Ammon's horn (tissue), 1 donor: ENCODE results near the gene OR2B2.

Experiments
- DNase-seq: peaks from one replicate; pipeline ENCODE4 v3.0.0-alpha.2; 2016; ENCODE audit warnings: low spot score

OR2B2 gene

DNA sequence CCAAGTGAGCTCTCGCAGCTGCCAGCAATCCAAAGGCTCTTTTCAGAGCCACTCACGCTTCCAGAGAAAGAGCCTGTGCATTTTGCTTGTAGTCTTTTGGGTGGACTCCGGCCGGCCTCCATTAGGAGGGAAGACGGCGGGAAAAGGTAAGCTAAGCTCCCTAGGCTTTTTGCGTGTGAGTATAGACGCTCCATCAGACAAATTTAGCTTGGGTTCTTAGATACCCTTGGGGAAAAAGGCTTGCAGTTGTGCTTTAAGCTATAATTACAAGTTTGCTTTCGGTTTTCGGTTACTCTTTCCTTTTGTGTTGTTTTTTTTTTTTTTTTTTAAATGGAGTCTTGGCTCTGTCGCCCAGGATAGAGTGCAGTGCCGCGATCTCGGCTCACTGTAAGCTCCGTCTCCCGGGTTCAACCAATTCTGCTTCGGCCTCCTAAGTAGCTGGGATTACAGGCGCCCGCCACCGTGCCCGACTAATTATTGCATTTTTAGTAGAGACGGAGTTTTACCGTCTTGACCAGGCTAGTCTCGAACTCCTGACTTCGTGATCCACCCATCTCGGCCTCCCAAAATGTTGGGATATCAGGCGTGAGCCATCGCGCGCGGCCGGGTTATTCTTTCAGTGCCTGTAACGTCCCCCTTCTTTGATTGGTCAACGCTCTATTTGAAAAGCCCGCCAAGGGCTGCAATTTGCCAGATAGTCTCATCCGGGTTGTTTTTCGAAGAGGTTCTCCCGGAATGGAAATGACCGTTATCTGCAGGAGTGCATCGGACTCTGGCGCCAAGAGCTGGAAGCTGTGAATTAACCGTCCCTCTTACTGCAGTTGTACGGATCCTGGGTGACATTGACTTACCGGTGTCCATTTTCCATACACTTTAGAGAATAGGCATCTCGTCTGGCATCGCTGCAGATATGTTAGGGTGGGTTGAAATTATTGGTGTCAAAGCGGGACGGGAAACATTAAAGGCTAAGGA, 18.1 kb downstream of the OR2B2 start:
- peak; percentile 82 for DNase-seq

DNA sequence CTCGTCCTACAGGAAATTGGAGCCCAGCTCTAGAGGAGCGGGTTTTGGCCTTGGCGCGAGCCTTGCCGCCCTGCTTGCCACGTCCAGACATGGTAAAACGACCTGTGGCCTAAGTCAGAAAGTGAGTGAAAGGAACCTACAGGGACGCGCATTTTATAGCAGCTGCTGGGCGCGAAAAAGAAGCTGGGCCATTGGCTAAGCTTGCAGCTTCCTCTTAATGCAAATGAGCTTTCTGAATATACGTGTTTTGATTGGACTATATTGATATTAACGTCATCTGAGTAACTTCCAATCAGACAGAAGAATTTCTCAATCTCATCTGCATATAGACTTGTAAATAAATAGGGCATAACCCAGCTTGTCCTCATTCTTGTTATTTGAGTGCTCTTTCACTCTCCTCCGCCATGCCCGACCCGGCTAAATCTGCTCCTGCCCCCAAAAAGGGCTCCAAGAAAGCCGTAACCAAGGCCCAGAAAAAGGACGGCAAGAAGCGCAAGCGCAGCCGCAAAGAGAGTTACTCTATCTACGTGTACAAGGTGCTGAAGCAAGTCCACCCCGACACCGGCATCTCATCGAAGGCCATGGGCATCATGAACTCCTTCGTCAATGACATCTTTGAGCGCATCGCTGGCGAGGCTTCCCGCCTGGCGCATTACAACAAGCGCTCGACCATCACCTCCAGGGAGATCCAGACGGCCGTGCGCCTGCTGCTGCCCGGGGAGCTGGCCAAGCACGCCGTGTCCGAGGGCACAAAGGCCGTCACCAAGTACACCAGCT, 18.9 kb downstream of the OR2B2 start:
- DNase-seq, result peak; percentile 82

DNA sequence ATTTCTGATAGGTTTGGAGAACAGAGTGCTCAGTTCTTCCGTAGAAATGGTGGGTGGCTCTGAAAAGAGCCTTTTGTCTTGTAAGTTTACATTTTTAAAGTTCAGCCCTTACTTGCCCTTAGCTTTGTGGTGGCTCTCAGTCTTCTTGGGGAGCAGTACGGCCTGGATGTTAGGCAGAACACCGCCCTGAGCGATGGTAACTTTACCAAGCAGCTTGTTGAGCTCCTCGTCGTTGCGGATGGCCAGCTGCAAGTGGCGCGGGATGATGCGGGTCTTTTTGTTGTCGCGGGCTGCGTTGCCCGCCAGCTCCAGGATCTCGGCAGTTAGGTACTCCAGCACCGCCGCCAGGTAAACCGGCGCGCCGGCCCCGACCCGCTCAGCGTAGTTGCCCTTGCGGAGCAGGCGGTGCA, 19.5 kb downstream of the OR2B2 start:
- DNase-seq, result no peak

DNA sequence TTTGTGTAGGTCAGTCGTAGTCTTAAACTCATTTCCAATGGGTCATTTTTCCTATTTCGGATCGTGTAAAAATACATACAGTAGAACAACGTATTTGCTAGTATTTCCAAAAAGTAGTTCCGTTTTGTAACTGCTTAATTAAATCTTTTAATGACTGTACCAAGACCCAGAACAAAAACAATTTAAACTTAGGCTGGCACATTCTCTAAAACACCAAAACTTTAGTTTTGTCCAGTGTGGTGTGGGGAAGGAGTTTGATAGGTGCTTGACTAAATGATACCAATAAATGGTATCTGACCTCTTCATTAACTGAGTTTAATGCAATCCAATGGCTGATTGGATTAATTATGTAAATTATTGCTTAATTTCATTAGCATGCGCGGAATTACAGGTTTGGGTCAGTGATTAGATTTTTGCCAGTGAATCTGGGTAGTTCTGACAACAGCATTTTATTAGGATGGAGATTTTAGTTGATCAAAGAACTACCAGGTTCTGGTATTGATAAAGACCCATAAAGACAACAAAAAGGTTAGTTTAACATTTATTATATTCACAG, 20.8 kb downstream of the OR2B2 start:
- DNase-seq, result no peak

DNA sequence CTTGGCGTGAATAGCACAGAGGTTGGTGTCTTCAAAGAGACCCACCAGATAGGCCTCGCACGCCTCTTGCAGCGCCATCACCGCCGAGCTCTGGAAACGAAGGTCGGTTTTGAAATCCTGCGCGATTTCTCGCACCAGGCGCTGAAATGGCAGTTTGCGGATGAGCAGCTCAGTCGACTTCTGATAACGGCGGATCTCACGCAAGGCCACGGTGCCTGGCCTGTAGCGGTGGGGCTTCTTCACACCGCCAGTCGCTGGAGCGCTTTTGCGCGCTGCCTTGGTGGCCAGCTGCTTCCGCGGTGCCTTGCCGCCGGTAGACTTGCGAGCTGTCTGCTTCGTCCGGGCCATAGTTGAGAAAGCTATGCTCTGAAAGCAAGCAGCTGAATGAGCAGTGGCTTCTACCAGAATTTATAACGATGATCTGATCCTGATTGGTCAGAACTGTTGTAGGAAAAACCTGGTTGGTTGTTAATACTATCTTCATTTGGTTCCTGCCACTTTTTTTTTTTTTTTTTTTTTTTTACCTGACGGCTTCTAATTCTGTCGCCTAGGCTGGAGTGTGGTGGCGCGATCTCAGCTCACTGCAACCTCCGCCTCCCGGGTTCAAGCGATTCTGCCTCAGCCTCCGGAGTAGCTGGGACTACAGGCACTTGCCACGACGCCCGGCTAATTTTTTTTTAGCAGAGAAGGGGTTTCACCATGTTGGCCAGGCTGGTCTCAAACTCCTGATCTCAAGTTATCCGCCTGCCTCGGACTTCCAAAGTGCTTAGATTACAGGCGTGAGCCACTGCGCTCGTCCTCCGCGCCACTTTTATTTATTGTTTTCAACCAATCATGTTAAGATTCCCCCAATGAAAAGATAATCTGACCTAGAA, 21.5 kb downstream of the OR2B2 start:
- DNase-seq, result peak; percentile 66

DNA sequence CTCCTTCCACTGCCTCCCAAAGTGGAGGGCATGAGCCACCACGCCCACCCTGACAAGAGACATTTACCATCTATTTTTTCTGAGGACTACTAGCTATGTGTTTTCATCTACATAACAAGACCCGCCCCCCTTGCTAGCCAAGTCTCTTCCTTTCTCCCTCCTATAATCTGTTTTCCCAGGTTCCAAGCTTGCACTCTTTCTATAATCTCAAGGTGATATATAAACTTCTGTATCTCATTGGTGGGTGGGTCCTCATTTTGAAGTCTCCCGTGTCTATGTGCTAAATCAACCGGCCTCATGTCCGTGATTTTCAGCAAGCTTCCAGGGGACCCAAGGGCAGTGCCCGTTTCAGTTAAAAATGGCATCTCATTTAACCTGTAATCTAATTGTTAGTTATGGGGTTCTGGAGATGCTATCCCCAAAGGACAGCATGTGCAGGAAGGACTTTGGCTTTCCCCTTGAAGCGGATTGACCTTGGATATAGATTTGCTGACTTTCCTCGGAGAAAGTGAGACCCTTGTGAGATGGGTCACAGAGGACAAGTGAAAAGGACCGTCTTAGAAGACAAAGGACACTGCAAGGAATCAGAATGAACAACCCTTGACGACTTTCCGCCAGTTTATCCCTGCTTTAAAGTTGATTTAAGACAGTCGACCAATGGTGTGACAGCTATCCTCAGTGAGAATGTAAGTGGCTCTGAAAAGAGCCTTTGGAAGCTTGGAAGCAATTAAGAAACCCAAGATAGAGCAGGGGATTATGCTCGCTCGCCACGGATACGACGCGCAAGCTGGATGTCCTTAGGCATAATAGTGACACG, 22.4 kb downstream of the OR2B2 start:
- DNase-seq, result no peak

DNA sequence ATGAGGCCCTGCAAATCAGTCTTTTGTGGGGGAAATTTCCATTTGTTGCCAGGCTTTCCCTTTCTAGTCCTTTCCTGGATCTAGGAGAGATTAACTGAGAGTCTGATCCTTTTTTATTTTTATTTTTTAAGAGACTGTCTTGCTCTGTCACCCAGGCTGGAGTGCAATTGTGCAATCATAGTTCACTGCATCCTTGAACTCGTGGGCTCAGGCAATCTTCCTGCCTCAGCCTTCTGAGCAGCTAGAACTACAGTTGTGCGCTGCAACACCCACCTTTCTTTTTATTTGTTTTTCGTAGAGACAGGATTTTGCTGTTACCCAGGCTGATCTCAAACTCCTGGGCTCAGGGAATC, 22.9 kb downstream of the OR2B2 start:
- no peak for DNase-seq

DNA sequence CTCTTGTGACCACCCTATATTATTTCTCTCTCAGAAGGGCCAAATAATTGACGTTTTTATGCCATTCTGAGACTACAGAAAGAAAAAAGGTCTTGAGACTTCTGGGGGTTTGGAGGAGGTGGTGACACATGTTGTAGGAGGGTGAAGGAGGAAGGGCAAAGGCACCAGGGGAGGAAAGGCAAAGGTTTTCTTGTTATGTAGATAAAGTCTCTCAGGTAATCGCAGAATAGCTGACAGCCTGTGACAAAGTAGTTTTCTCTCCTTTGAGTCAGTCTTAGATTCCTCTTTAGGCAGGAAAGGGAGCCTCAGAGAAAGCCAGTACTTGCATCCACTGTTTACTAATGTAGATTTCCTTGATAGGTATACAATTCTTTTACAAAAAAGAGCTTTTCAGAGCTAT, 23.6 kb downstream of the OR2B2 start:
- DNase-seq, result no peak

DNA sequence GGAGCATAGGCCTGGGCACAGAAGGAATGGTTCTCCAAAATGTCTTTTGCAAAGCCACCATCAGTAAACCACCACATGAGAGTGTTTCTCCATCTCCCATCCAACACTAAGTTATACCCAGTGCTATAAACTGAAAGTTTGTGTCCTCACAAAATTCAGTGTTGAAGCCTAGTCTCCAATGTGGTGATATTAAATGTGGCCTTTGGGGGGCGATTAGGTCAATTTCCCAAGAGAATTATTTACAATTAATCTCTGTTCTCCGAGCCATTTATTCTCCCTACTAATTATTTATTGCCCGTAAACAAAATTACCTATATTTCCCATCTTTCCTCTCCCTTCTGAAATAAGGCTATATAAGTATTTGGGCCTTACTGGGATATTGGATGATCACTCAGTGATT, 26.1 kb downstream of the OR2B2 start:
- no peak for DNase-seq

DNA sequence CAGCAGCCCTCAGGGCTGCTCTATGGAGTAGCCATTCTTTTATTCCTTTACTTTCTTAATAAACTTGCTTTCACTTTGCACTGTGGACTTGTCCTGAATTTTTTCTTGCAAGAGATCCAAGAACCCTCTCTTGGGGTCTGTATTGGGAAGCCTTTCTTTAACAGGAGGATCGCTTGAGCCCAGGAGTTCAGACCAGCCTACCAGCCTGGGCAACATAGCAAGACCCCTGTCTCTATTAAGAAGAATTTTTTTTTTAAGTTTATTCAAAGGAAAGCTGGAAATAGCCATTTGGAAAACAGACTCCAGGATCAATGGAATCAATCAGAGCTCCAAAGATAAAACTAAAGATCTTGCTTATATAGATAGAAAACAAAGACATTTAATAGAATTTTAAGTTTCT, 29.1 kb downstream of the OR2B2 start:
- DNase-seq, result no peak

DNA sequence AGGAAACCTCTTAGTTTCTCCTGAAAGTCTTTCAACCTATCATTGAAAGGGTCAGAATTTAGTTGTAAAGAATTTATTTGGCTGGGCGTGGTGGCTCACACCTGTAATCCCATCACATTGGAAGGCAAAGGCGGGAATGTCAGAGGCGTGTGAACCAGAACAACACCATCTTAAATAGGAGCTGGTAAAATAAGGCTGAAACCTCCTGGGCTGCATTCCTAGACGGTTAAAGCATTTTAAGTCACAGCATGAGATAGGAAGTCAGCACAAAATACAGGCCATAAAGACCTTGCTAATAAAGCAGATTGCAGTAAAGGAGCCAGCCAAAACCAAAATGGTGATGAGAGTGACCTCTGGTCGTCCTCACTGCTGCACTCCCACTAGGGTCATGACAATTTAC, 29.6 kb downstream of the OR2B2 start:
- DNase-seq, result no peak

DNA sequence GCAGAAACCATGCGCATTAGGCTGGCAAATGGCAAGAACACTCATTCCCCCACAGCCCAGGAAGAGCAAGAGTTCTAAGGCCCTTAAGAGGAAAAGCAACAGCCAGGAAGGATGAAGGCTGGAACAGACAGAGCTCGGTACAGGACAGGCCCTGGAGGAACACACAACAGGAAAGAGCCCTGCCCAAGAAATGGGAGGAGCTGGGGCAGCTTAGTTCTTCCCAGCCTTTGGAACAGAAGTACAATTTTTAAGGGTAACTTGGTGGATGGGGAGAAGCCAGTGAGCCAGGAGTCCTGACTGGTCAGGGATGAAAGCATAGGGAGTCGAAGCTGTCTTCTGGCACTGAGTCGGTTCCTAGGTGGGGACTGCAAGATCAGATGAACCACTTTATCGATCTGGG, 32.4 kb downstream of the OR2B2 start:
- no peak for DNase-seq

DNA sequence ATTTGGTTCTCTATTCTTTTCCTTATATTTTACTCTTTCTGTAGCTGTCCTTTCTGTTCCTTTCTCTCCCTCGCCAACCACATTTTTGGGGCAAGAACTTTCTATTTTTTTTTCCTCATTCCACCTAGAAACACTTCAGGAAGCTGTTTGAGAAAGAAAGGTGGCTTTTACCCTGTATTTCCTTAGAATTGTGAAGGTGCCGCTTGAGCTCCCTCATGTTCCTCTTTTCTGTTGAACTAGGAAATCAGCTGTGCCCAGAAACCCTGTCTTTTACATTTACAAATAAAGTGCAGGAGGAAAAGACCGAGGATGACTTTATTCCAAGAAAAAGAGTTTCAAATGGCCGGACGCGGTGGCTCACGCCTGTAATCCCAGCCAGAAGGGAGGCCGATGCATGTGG, 38.2 kb downstream of the OR2B2 start:
- no peak for DNase-seq

DNA sequence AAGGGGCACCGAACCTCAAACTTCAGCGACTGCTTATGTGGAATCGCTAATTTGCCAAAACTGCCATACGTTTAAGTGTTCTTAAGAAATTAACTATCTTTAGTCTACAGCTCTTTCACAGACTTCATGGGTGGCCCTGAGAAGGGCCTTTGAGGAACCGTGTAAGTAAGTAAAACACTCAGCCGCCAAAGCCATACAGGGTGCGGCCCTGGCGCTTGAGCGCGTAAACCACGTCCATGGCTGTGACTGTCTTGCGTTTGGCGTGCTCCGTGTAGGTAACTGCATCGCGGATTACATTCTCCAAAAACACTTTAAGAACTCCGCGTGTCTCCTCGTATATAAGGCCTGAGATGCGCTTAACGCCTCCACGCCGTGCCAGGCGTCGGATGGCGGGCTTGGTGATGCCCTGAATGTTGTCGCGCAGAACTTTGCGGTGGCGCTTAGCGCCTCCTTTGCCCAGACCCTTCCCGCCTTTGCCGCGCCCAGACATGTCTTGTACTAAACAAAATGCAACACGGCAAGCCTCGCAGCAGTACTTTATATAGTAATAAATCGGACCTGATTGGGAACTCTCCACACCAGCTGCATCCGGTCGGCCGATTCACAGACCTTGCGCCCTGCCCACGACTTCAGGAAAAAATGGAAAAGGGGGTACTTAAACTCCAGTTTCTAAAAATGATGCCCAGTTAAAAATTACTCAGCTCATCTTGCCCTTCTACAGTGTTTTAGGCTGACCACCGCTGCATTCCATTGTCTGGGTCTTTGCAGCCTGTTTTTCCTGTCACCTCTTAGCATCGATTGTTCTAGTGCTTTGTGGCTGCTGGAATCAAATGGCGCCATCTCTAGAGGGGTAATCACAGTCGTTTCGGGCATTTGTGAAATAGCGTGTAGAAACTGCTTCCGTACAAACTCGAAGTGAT, 38.9 kb downstream of the OR2B2 start:
- peak; percentile 28 for DNase-seq

DNA sequence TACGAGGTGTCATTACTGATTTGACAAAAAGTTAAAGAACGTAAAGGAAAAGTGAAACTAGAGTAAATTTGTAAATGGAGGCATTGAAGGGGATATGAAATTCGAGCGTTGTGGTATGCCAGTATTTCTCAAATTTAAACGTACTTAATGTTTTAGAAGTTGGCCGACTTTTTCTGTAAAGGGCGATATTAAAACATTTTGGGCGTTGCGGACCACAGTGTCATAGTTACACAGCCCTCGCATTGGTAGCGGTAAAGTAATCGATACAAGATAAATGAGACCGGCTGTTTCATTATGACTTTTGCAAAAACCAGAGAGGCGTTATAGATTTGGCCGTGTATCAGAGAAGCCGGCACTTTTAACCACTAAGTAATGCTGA, 39.6 kb downstream of the OR2B2 start:
- no peak for DNase-seq

DNA sequence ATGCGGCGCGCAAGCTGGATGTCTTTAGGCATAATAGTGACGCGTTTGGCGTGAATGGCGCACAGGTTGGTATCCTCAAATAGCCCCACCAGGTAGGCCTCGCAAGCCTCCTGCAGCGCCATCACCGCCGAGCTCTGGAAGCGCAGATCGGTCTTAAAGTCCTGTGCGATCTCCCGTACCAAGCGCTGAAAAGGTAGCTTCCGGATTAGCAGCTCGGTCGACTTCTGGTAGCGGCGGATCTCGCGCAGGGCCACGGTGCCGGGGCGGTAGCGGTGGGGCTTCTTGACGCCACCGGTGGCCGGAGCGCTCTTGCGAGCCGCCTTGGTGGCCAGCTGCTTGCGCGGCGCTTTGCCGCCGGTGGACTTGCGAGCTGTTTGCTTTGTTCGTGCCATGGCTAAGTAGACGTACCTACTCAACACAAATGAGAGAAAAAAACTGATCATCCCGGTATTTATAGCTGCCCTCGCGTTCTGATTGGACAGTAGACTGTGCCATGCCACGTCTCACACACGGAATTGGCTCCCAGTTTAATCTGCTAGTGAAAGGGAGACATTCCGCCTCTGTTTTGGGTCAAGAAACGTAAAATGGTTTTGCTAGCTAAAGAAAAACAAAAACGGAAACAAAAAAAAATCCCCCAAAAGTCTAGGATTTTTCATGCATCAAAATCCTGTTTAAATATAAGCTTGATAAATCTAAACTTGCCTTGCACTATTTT, 40.1 kb downstream of the OR2B2 start:
- DNase-seq, result peak; percentile 69

DNA sequence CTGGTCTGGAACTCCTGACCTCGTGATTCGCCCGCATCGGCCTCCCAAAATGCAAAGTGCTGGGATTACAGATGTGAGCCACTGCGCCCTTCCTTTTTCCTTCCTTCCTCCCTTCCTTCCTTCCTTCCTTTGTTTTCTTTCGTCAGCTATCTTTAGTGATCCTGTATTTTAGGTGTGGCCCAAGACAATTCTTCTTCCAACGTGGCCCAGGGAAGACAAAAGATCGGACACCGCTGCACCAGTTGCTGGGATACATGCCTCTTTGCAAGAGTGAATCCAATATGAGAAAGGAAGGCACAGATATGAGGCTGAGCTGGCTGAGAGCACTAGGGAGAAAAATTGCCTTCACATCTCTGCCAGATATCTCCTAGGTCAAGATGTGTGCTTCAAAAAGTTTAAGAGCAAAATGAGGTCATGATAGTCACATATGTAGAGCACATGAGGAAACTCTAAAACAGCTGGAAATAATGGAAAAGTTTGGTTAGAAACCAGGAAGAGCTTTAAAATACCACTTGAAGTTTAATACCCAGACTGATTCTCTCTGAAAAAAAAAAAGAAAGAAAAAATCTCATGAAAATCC, 41.8 kb downstream of the OR2B2 start:
- no peak for DNase-seq

DNA sequence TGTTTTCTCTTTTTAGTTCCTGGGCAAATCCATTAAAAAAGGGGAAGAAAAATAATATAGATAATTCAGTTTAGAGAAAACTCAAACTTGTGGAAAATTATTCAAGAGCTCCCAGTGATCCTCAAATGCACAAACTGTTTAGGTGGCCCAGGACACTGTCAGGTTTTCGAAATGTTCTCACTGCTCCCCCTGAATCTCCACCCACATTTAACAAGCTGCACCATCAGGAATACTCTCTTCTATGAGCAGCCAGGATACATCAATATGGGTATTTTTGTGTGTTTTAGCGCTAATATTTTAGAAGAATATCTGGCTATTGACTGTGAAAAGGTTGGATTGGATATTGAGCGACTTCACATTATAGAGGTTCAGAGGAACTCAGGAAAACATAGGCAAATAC, 43.9 kb downstream of the OR2B2 start:
- no peak for DNase-seq

DNA sequence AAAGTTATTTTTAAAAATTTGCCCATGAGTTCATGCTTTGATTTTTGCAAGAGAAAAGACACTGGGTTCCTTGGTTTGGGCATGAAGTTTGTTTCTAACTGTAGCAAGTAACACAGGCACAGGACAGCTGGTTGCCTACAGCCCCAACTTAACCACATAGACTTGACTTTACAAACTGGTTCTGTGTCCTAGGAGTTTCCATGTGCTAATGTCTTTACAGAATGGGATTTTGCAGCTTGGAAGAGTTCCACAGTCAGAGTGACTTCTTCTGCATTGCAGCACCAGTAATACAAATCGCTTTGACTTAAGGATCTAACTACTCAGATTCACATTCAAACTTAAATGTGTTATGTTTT, 44.3 kb downstream of the OR2B2 start:
- DNase-seq, result no peak
